Measurements from ENCODE around the gene PDK2. TPM values are rescaled to one million over a fixed set of nuclear protein-coding genes. Genes with fewer than 3 reads are reported as not detected.

The PDK2 gene
- total RNA-seq, 1 donor from 2014 or later, result 12.6 TPM

GRCh38 chr17:50127697-50128361, 32.7 kb downstream of the PDK2 start:
- no peaks in the 10 kb centered on the region for H3K9me3 Mint-ChIP-seq
- H3K4me1 ChIP-seq, result peaks cover 35% of the 10 kb centered on the region
- H3K27ac Mint-ChIP-seq, result peak overlapping the region; percentile 53
- H3F3A ChIP-seq (ENCODE audit: low read depth), result peaks cover 52% of the 10 kb centered on the region
- no peak overlapping the region for H3K9ac ChIP-seq
- H3K4me2 ChIP-seq, result peak overlapping the region; percentile 92
- H3K36me3 Mint-ChIP-seq, result peaks cover 4% of the 10 kb centered on the region
- peaks cover 8% of the 10 kb centered on the region for H4K20me1 ChIP-seq (ENCODE audit: low read depth)
- TF ChIP-seq EZH2phosphoT487 (IDR thresholded peaks at IDR 0.05), result no peak
- TF ChIP-seq CTCF (IDR thresholded peaks at IDR 0.05), result no peak
- TF ChIP-seq EZH2 (IDR thresholded peaks at IDR 0.05), result no peak
- peaks cover 15% of the 10 kb centered on the region for H3K79me2 ChIP-seq (ENCODE audit: low read depth)
- peaks cover 8% of the 10 kb centered on the region for H3K27me3 Mint-ChIP-seq (ENCODE audit: insufficient read depth, low read depth)
- no peak overlapping the region for H2AFZ ChIP-seq (replicated peaks)
- no peak for DNase-seq (ENCODE audit: low spot score)
- no peaks in the 10 kb centered on the region for H3K27me3 ChIP-seq
- no peak overlapping the region for H3K27ac ChIP-seq
- H3K4me1 Mint-ChIP-seq, result peaks cover 54% of the 10 kb centered on the region
- no peaks in the 10 kb centered on the region for H3K36me3 ChIP-seq
- peak overlapping the region; percentile 96 for H3K4me3 Mint-ChIP-seq
- no peaks in the 10 kb centered on the region for H3K9me3 ChIP-seq (ENCODE audit: low read depth)
- H3K4me3 ChIP-seq, result peak overlapping the region; percentile 86

- Histone ChIP-seq H3K79me2 (ENCODE audit: low read depth) (peaks cover 15% of the 10 kb centered on the region), H3K27me3 (no peaks in the 10 kb centered on the region), H3K9me3 (ENCODE audit: low read depth) (no peaks in the 10 kb centered on the region), H3K4me1 (peaks cover 26% of the 10 kb centered on the region), H3K4me3 (peak overlapping the region; percentile 86), H3K9ac (no peak overlapping the region), H3K36me3 (no peaks in the 10 kb centered on the region), H3K27ac (no peak overlapping the region), H4K20me1 (ENCODE audit: low read depth) (peaks cover 3% of the 10 kb centered on the region), H3F3A (ENCODE audit: low read depth) (peaks cover 43% of the 10 kb centered on the region), H2AFZ (replicated peaks) (peak overlapping the region; percentile 72), H3K4me2 (peak overlapping the region; percentile 92)
- no peaks in the 10 kb centered on the region for H3K9me3 Mint-ChIP-seq
- H3K27me3 Mint-ChIP-seq (ENCODE audit: insufficient read depth, low read depth), result peaks cover 8% of the 10 kb centered on the region
- peaks cover 51% of the 10 kb centered on the region for H3K4me1 Mint-ChIP-seq
- H3K4me3 Mint-ChIP-seq, result peak overlapping the region; percentile 96
- no peak for TF ChIP-seq CTCF (IDR thresholded peaks at IDR 0.05)
- TF ChIP-seq EZH2 (IDR thresholded peaks at IDR 0.05), result no peak
- TF ChIP-seq EZH2phosphoT487 (IDR thresholded peaks at IDR 0.05), result no peak
- peak overlapping the region; percentile 94 for H3K27ac Mint-ChIP-seq
- peaks cover 4% of the 10 kb centered on the region for H3K36me3 Mint-ChIP-seq
- peak; percentile 55 for DNase-seq (ENCODE audit: low spot score)
These were observed 33.5 kb downstream of the PDK2 start for GRCh38 chr17:50128441-50129352.

GRCh38 chr17:50129353-50129727, 34.2 kb downstream of the PDK2 start:
- Mint-ChIP-seq H3K27ac (no peak overlapping the region), H3K4me1 (peaks cover 47% of the 10 kb centered on the region), H3K4me3 (peak overlapping the region; percentile 96), H3K36me3 (peaks cover 6% of the 10 kb centered on the region), H3K27me3 (ENCODE audit: insufficient read depth, low read depth) (peaks cover 10% of the 10 kb centered on the region), H3K9me3 (no peaks in the 10 kb centered on the region)
- no peak for DNase-seq (ENCODE audit: low spot score)
- Histone ChIP-seq H3F3A (ENCODE audit: low read depth) (peaks cover 37% of the 10 kb centered on the region), H3K4me3 (peak overlapping the region; percentile 86), H3K36me3 (no peaks in the 10 kb centered on the region), H3K4me1 (peaks cover 20% of the 10 kb centered on the region), H2AFZ (replicated peaks) (peak overlapping the region; percentile 72), H4K20me1 (ENCODE audit: low read depth) (peaks cover 3% of the 10 kb centered on the region), H3K27me3 (no peaks in the 10 kb centered on the region), H3K9ac (no peak overlapping the region), H3K9me3 (ENCODE audit: low read depth) (no peaks in the 10 kb centered on the region), H3K4me2 (peak overlapping the region; percentile 92), H3K27ac (no peak overlapping the region), H3K79me2 (ENCODE audit: low read depth) (peaks cover 15% of the 10 kb centered on the region)
- no peak for TF ChIP-seq EZH2 (IDR thresholded peaks at IDR 0.05)
- no peak for TF ChIP-seq CTCF (IDR thresholded peaks at IDR 0.05)
- no peak for TF ChIP-seq EZH2phosphoT487 (IDR thresholded peaks at IDR 0.05)

Data from neural progenitor cell (in vitro differentiated cells).